ENCODE results near the gene CSAD.

GRCh38 chr12:53171725-53172329, 8.9 kb downstream of the CSAD start:
- TF ChIP-seq CTCF (IDR thresholded peaks at IDR 0.05) (no peak), POLR2A (IDR thresholded peaks at IDR 0.05) (no peak), EP300 (IDR thresholded peaks at IDR 0.05) (no peak)
